HG03103 (cell line): ENCODE measurements around the gene CEP78.
A peak's percentile ranks its signal among the peaks of the same experiment; 100 is the strongest.
"Not testable (repeated sequence)": the region's sequence is repeated elsewhere in the genome, so short reads cannot be mapped to it uniquely, and the experiment has no call there.

Source experiments
- ATAC-seq: cut with Tn5 transposase; IDR thresholded peaks from one replicate; pipeline ENCODE4 v1.9.1; 2021; ENCODE audit warnings: low read depth; ENCODE audit not compliant: unreplicated experiment

Gene CEP78

DNA sequence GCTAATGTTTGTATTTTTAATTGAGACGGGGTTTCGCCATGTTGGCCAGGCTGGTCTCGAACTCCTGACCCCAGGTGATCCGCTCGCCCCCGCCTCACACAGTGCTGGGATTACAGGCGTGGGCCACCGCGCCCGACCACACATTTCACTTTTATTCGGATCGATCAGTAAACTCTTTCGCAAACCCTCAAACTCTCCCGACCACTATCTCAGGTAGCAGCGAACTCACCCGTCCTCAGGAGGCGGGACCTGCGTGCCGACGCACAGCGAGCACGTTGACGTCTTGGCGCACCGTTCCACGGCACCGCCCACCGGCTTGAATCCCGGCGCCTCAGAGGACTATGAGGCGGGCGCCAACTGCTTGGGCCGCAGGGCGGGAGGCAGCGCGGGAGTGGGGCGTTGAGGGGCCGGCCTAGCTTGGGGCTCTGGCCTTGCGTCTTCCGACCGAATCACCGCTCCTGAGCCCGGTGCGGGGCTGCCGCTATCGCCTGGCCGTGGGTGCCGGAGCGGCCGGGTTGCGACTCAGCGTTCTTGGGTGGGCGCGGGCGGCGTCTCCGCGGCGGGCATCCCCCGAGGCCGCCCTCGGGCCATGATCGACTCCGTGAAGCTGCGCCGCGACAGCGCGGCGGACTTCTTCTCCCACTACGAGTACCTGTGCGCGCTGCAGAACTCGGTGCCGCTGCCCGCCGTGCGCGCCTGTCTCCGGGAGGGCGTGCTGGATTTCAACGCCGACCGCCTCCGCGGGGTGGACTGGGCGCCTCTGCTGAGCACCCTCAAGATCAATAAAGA lies at the start of gene CEP78:
CEP78 (plus strand) TSS at position 314 of the 789 bp plus-strand sequence; CDS start at position 590, 276 bp downstream.
- ATAC-seq, result peak; percentile 98

DNA sequence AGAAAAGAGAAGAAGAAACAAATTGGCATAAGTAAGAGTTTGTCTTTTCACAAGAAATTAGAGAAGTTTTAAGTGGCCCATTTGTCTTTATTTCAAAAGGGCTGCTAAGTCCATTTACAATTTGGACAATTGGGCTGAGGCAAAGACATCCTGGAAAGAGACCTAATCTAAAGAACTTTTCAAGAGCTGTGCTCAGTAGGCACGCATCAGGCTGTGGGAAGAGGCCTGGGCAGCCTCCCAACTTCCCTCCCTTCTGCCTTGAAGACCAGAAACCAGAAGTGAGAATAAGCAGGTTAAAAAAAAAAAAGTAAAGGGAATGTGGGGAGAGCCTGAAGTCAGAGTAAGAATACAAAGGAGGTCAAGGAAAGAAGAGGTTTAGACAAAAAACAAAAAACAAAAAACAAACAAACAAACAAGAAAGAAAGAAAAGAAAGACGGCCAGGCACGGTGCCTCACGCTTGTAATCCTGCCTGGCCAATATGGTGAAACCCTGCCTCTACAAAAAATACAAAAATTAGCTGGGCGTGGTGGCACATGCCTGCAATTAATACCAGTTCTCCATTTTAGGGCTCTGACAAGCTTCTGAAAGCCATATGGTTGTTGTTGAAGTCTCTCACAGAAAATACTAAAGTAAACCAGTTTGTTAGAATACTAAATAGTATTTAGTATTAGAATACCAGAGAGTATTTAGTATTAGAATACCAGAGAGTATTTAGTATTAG lies 48.0 kb upstream of the CEP78 start:
- ATAC-seq, result no peak

GRCh38 chr9:78188594-78188993 lies 47.3 kb upstream of the CEP78 start:
- ATAC-seq, result no peak

GRCh38 chr9:78189001-78189400 lies 46.9 kb upstream of the CEP78 start:
- ATAC-seq, result no peak

GRCh38 chr9:78189461-78189860 lies 46.4 kb upstream of the CEP78 start:
- no peak for ATAC-seq

DNA sequence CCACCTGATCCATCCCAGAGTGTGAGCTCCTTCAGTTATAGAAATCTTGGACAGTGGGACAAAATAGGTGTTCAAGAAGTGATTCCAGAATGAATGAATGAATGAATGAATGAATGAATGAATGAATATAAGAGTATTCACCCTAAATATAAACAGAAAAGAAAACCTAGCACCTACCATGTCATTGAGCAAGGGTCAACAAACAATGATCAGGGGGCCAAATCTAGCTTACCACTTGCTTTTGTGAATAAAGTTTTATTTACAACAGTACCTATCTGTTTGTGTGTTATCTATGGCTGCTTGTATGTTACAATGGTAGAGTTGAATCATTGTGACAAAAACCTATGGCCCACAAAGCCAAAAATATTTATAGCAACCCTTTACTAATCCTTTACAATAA lies 43.9 kb upstream of the CEP78 start:
- no peak for ATAC-seq

GRCh38 chr9:78196258-78196657 lies 39.6 kb upstream of the CEP78 start:
- ATAC-seq, result peak; percentile 67

DNA sequence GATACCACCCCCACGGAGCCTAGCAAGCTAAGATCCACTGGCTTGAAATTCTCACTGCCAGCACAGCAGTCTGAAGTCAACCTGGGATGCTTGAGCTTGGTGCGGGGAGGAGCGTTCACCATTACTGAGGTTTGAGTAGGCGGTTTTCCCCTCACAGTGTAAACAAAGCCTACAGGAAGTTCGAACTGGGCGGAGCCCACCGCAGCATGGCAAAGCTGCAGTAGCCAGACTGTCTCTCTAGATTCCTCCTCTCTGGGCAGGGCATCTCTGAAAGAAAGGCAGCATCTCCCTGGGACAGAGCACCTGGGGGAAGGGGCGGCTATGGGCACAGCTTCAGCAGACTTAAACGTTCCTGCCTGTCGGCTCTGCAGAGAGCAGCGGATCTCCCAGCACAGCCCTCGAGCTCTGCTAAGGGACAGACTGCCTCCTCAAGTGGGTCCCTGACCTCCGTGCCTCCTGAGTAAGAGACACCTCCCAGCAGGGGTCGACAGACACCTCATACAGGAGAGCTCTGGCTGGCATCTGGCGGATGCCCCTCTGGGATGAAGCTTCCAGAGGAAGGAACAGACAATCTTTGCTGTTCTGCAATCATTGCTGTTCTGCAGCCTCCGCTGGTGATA lies 34.6 kb upstream of the CEP78 start:
- not testable (repeated sequence) for ATAC-seq

- no peak for ATAC-seq
These were observed 28.6 kb upstream of the CEP78 start for GRCh38 chr9:78207319-78207718.

- ATAC-seq, result no peak
These were observed 28.0 kb upstream of the CEP78 start for GRCh38 chr9:78207901-78208300.

DNA sequence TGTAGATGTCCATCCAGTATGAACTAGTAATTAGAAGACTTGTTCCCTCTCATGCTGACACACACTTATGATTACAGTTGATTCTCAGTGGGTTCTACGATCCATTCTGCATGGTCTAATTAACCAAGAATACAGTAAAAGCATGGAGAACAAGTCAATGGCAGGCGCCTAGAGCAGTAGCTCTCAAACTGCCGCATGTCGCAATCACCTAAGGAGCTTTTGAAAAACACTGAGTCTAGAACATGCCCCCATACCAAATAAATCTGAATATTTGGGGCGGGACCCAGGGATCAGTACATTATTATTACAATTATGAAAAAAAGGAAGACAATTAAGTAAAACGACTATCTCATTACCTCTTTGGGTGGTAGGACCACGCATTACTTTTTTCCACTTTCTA lies 26.7 kb upstream of the CEP78 start:
- ATAC-seq, result no peak

- ATAC-seq, result peak; percentile 93
These were observed 25.0 kb upstream of the CEP78 start for GRCh38 chr9:78210841-78211301.

GRCh38 chr9:78212868-78213267 lies 23.0 kb upstream of the CEP78 start:
- ATAC-seq, result no peak

DNA sequence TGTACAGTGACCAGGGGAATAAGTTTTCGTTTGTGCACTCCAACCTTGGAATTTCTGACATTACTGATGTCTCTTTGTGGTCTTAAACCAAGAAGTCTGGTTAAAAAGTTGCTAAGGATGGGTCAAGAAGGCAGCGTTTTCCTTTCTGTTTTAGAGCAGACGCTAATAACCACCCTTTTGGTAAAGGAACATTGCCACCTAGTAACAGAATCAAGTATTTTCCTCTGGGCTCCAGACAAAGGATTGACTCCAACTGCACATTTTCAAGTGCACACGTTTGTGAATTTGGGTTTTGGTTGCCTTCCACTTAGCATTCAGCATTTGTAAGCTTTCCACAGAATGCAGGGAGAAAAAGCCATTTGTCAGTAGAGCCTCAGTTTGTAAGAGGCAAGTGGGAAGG lies 22.2 kb upstream of the CEP78 start:
- ATAC-seq, result no peak

- ATAC-seq, result no peak
These were observed 21.4 kb upstream of the CEP78 start for GRCh38 chr9:78214492-78214891.

- ATAC-seq, result no peak
These were observed 20.2 kb upstream of the CEP78 start for GRCh38 chr9:78215706-78216105.

DNA sequence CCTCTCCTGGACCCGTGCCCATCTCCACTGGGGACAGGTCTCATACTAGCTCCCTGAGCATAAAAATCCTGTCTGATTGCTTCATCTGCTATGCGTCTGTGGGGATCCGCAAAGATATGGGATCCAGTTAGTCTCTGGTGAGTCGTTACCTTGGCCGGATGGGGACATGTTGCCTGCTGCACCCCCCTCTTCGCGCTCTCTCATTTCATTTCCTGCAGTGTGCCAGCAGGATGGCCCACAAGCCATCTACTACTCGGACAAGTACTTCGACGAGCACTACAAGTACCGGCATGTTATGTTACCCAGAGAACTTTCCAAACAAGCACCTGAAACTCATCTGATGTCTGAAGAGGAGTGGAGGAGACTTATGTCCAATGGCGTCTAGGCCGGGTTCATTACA lies 17.0 kb upstream of the CEP78 start:
- ATAC-seq, result no peak

DNA sequence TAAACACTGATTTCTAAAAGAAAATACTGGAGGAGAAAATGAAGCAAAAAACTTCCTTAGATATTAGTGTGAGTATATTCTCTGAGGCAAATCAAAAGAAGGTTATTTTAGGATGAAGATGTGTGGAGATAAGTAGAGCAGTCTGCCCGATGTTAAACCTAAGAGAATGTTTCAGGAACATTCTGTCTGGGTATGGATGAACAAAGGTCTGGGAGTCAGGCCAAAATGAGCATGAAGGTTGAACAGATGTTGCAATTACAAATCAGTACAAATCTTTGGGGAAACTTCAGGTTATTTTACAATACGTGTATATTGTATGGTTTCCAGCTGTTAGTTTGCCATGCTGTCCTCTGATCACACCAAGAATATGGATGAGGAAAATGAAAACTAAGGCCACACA lies 14.4 kb upstream of the CEP78 start:
- ATAC-seq, result no peak

DNA sequence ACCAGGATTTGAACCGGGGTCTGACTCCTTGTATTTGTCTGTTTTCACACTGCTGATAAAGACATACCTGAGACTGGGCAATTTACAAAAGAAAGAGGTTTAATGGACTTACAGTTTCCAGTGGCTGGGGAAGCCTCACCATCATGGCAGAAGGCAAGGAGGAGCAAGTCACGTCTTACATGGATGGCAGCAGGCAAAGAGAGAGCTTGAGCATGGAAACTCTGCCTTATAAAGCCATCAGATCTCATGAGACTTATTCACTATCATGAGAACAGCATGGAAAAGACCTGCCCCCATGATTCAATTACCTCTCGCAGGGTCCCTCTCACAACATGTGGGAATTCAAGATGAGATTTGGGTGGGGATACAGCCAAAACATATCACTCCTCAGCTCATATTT lies 14.0 kb upstream of the CEP78 start:
- ATAC-seq, result not testable (repeated sequence)

GRCh38 chr9:78230761-78231160 lies 5.1 kb upstream of the CEP78 start:
- ATAC-seq, result no peak

GRCh38 chr9:78232471-78232870 lies 3.4 kb upstream of the CEP78 start:
- ATAC-seq, result not testable (repeated sequence)
